OCI-LY1 (cell line): ENCODE results near the gene ERCC5.

Experiments
- EZH2 ChIP-seq: fragments of 200-600 bp; sonication (generic), shearing (Covaris generic); IDR thresholded peaks from 2 replicates; pipeline ENCODE4 v1.8.0; 2017; ENCODE audit warnings: borderline replicate concordance, mixed run types, mild to moderate bottlenecking, antibody characterized with exemption, low read length, moderate library complexity, mixed read lengths
- TF ChIP-seq, protein P1 (sequence below): fragments of 200-600 bp; sonication (generic), shearing (Covaris generic); IDR thresholded peaks from 2 replicates; pipeline ENCODE4 v1.5.1; 2017; ENCODE audit warnings: mild to moderate bottlenecking, antibody characterized with exemption, low read length, moderate library complexity, mixed read lengths

DNA sequence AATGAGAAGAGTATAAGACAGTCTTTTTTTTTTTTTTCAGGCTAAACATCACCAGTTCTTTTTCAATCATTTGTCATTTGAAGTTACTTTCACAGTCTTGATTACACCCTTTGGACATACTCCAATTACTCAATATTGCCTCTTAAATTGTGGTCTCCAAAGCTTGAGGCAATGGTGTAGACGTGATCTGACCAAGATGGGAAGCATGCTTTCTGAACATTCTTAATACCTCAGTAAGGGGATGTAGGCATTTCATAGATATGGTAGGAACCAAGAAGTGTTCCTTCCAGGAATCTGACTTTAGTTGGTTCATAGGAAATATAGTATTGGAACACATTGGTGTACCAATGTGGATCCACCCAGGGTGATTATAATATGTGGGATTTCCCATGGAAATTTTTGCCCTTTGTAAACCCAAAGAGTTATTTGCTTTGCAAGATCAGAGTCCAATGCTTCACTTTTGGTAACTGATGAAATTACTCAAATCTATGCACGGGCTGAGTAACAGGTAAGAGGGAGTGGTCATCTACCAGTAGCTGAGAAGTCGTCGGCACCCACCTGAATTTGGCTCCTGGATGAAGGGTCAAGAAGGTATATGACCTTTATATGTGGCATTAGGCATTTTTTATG lies 62.2 kb downstream of the ERCC5 start:
- TF ChIP-seq, protein P1, sequence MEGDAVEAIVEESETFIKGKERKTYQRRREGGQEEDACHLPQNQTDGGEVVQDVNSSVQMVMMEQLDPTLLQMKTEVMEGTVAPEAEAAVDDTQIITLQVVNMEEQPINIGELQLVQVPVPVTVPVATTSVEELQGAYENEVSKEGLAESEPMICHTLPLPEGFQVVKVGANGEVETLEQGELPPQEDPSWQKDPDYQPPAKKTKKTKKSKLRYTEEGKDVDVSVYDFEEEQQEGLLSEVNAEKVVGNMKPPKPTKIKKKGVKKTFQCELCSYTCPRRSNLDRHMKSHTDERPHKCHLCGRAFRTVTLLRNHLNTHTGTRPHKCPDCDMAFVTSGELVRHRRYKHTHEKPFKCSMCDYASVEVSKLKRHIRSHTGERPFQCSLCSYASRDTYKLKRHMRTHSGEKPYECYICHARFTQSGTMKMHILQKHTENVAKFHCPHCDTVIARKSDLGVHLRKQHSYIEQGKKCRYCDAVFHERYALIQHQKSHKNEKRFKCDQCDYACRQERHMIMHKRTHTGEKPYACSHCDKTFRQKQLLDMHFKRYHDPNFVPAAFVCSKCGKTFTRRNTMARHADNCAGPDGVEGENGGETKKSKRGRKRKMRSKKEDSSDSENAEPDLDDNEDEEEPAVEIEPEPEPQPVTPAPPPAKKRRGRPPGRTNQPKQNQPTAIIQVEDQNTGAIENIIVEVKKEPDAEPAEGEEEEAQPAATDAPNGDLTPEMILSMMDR = no peak
- no peak for TF ChIP-seq EZH2
